OCI-LY3 (cell line): ENCODE results near the gene SLC15A1.

Experiments used
- EZH2phosphoT487 ChIP-seq: fragments of 200-600 bp; shearing (Covaris generic); IDR thresholded peaks from 2 replicates; pipeline ENCODE4 v1.6.1; 2018; ENCODE audit warnings: antibody characterized with exemption, mixed run types, low read depth
- TF ChIP-seq, protein P1 (sequence below): fragments of 200-600, 300-600 bp; sonication (generic); IDR thresholded peaks from 2 replicates; pipeline ENCODE4 v1.5.1; 2014; ENCODE audit warnings: antibody characterized with exemption, low read length, low read depth

DNA sequence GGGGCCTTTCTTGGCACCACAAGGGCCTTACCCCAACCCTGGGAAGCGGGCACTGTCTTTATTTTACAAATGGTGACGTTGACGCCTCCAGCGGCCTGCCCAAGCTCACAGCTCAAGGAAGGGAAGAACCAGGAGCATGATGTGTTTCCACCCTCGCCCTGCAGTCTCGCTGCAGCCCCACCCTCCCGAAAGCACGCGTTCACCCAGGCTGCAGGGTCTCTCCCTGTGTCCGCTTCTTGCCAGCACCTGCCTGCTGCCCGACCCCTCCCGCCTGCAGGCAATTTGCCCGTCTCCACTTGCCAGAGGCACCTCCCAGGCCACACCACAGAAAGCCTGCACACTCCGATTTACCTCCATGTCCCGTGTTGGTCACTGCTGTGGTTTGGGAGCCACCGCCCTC, 76.6 kb downstream of the SLC15A1 start:
- TF ChIP-seq, protein P1, sequence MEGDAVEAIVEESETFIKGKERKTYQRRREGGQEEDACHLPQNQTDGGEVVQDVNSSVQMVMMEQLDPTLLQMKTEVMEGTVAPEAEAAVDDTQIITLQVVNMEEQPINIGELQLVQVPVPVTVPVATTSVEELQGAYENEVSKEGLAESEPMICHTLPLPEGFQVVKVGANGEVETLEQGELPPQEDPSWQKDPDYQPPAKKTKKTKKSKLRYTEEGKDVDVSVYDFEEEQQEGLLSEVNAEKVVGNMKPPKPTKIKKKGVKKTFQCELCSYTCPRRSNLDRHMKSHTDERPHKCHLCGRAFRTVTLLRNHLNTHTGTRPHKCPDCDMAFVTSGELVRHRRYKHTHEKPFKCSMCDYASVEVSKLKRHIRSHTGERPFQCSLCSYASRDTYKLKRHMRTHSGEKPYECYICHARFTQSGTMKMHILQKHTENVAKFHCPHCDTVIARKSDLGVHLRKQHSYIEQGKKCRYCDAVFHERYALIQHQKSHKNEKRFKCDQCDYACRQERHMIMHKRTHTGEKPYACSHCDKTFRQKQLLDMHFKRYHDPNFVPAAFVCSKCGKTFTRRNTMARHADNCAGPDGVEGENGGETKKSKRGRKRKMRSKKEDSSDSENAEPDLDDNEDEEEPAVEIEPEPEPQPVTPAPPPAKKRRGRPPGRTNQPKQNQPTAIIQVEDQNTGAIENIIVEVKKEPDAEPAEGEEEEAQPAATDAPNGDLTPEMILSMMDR, result no peak
- no peak for TF ChIP-seq EZH2phosphoT487
